Measurements from ENCODE around the gene TTC39C.

GRCh38 chr18:24072743-24073142 lies 58.2 kb downstream of the TTC39C start:
- TF ChIP-seq POLR2A (IDR thresholded peaks at IDR 0.05; ENCODE audit: low read depth, low read length) (no peak), CTCF (IDR thresholded peaks at IDR 0.05; ENCODE audit: extremely low read depth in 1 of 2, insufficient read depth in 1 of 2, low read depth in 1 of 2, low read length in 2 of 2) (no peak), POLR2AphosphoS5 (IDR thresholded peaks at IDR 0.05; ENCODE audit: insufficient read depth, low read depth, low read length) (no peak), EZH2 (IDR thresholded peaks at IDR 0.05; ENCODE audit: borderline replicate concordance, low read depth, low read length, severe bottlenecking) (no peak), MYC (IDR thresholded peaks at IDR 0.05; ENCODE audit: low read depth, low read length) (no peak)
